ACC112 (cell line): ENCODE data around the gene ZNF628.

Experiments
- H2AFZ ChIP-seq: fragments of 200-600 bp; sonication (generic); one replicate; pipeline ENCODE4 v1.6.0; 2017; ENCODE audit warnings: antibody characterized with exemption, low read length; ENCODE audit not compliant: unreplicated experiment
- H3K27ac ChIP-seq: fragments of 200-600 bp; sonication (generic); 2 replicates; pipeline ENCODE4 v1.5.1; 2014; ENCODE audit warnings: low read depth, mild to moderate bottlenecking, antibody characterized with exemption, low read length, moderate library complexity
- H3K27me3 ChIP-seq: fragments of 200-600 bp; sonication (generic); 2 replicates; pipeline ENCODE4 v1.6.1; 2014; ENCODE audit warnings: mild to moderate bottlenecking, antibody characterized with exemption, low read length, moderate library complexity, mixed read lengths; ENCODE audit not compliant: insufficient read depth
- H3K36me3 ChIP-seq: fragments of 200-600 bp; sonication (generic); 2 replicates; pipeline ENCODE4 v1.6.1; 2016; ENCODE audit warnings: mild to moderate bottlenecking, antibody characterized with exemption, low read length, moderate library complexity, mixed read lengths; ENCODE audit not compliant: insufficient read depth
- H3K4me1 ChIP-seq: fragments of 200-600 bp; sonication (generic); one replicate; pipeline ENCODE4 v1.6.1; 2016; ENCODE audit warnings: low read length, mixed read lengths; ENCODE audit not compliant: insufficient read depth, unreplicated experiment, control insufficient read depth
- H3K4me3 ChIP-seq: fragments of 200-600 bp; sonication (generic); 2 replicates; pipeline ENCODE4 v1.5.1; 2014; ENCODE audit warnings: mild to moderate bottlenecking, low read depth, low read length
- H3K79me2 ChIP-seq: fragments of 200-600 bp; sonication (generic); one replicate; pipeline ENCODE4 v1.6.0; 2016; ENCODE audit warnings: low read length; ENCODE audit not compliant: control insufficient read depth, unreplicated experiment, insufficient read depth

Gene ZNF628

GRCh38 chr19:55486043-55486970 lies 9.9 kb downstream of the ZNF628 start:
- H3K4me3 ChIP-seq = peak overlapping the region; percentile 83
- no peaks in the 10 kb centered on the region for H3K27me3 ChIP-seq
- H3K36me3 ChIP-seq = no peaks in the 10 kb centered on the region
- peaks cover 28% of the 10 kb centered on the region for H3K4me1 ChIP-seq
- H3K79me2 ChIP-seq = peaks cover 5% of the 10 kb centered on the region
- H2AFZ ChIP-seq = no peak overlapping the region
- peak overlapping the region; percentile 87 for H3K27ac ChIP-seq

DNA sequence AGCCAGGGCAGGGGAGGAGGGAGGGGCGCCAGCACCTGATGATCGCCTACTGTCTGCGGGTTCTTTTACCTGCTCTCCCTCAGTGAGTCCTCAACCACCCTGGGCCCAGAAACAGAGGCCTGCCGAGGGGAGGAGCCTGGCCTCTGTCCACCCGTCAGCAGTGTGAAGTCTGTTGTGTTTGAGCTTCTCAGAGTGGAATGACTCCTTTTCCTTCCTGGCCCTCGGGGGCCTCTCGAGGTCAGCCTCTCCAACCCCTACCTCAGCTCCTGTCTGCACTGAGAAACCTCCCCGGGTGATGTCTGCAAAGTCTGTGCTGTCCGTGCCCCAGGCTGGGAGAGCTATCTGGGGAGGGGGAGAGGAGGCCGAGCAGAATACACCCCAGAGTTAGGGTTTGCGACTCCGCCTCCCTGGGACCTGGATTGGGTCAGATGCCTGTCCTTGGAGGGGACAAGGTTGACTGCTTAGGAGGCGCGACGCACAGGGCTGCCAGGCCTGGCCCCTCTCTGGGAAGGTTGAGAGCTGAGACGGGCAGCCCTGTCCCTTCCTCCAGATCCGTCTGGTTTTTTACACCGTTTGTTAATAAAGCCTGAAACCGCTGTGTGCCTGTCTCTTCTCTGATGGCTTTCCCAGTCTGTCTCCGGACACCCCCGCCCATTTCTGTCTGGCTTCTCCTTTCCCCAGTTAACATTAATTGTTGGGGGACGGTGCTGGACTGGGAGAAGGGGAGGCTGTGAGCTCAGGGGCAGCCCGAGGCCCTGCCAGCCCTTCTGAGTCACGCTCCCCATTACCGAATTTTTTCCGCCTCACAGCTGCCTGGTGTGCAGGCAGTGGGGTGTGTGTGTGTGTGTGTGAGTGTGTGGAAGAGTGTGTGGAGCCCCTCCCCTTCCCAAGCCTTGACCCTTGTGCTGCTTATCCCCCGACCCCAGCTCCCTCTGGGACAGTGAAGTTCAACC lies 10.8 kb downstream of the ZNF628 start:
- peaks cover 28% of the 10 kb centered on the region for H3K4me1 ChIP-seq
- H3K27ac ChIP-seq = peak overlapping the region; percentile 87
- no peaks in the 10 kb centered on the region for H3K36me3 ChIP-seq
- no peak overlapping the region for H2AFZ ChIP-seq
- H3K4me3 ChIP-seq = peak overlapping the region; percentile 83
- no peaks in the 10 kb centered on the region for H3K27me3 ChIP-seq
- H3K79me2 ChIP-seq = peaks cover 5% of the 10 kb centered on the region

- peak within 1 kb of the TSS; percentile 87 for H3K27ac ChIP-seq
- H3K4me3 ChIP-seq = peak within 1 kb of the TSS; percentile 83
- H3K79me2 ChIP-seq = peaks cover 5% of the 10 kb centered on the region
- H3K27me3 ChIP-seq = no peaks in the 10 kb centered on the region
- H3K4me1 ChIP-seq = peaks cover 31% of the 10 kb centered on the region
- no peaks in the 10 kb centered on the region for H3K36me3 ChIP-seq
- H2AFZ ChIP-seq = no peak within 1 kb of the TSS
Measured at GRCh38 chr19:55487924-55488687, 11.7 kb downstream of the ZNF628 start, which contains the start of gene SSC5D. TSS of gene SSC5D (plus strand) at chr19:55488436. CDS start at chr19:55488590, 154 bp downstream.

GRCh38 chr19:55488986-55489710 lies 12.7 kb downstream of the ZNF628 start:
- Histone ChIP-seq H3K27ac (no peak overlapping the region), H3K4me1 (peaks cover 40% of the 10 kb centered on the region), H3K4me3 (no peak overlapping the region), H3K36me3 (no peaks in the 10 kb centered on the region), H2AFZ (no peak overlapping the region), H3K79me2 (peaks cover 5% of the 10 kb centered on the region), H3K27me3 (no peaks in the 10 kb centered on the region)

GRCh38 chr19:55489711-55490477 lies 13.5 kb downstream of the ZNF628 start:
- H3K27ac ChIP-seq = no peak overlapping the region
- H3K36me3 ChIP-seq = no peaks in the 10 kb centered on the region
- no peak overlapping the region for H3K4me3 ChIP-seq
- no peaks in the 10 kb centered on the region for H3K27me3 ChIP-seq
- H2AFZ ChIP-seq = no peak overlapping the region
- H3K79me2 ChIP-seq = peaks cover 8% of the 10 kb centered on the region
- peaks cover 42% of the 10 kb centered on the region for H3K4me1 ChIP-seq

DNA sequence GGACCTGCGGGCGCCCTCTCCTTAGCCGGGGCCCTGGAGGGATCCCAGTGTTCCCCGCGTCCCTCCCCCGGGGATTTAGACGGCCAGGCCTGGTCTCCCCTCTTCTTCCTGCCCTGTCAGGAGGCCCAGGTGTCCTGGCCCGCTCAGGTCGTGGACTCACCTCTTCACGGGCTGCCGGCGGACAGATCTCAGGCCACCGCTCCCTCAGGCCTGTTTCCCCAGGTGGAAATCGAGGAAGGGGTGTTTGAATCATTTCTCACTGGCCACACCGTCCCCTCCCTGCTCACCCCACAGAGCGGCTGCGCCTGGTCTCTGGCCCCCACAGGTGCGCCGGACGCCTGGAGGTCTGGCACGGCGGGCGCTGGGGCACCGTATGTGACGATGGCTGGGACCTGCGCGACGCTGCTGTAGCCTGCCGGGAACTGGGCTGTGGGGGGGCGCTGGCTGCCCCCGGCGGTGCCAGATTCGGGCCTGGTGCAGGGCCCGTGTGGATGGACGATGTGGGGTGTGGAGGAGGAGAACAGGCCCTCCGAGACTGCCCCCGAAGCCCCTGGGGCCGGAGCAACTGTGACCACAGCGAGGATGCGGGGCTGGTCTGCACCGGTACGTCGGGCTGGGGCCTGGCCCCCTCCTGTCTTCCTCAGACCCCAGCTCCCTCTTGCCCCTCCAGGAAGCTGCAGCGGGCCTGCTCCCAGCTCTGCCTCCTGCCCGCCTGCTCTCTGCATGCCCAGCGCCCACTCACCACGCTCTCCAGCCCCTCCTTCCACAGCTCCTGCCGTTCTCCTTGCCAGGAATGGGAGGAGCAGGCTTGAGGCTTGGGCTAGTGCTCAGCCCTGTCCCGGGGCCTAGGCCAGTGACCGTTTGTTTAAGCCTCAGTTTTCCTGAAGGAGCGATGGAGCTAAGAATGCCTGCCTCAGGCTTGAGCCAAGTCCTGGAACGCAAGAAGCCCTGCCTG lies 14.3 kb downstream of the ZNF628 start:
- Histone ChIP-seq H3K4me3 (no peak overlapping the region), H3K36me3 (no peaks in the 10 kb centered on the region), H3K27me3 (no peaks in the 10 kb centered on the region), H3K27ac (no peak overlapping the region), H2AFZ (no peak overlapping the region), H3K79me2 (peaks cover 9% of the 10 kb centered on the region), H3K4me1 (peaks cover 42% of the 10 kb centered on the region)

- Histone ChIP-seq H3K27ac (no peak overlapping the region), H2AFZ (no peak overlapping the region), H3K4me1 (peaks cover 32% of the 10 kb centered on the region), H3K4me3 (no peak overlapping the region), H3K36me3 (no peaks in the 10 kb centered on the region), H3K79me2 (peaks cover 8% of the 10 kb centered on the region), H3K27me3 (no peaks in the 10 kb centered on the region)
Measured at GRCh38 chr19:55491546-55492360, 15.3 kb downstream of the ZNF628 start.

- H3K36me3 ChIP-seq = no peaks in the 10 kb centered on the region
- no peak overlapping the region for H2AFZ ChIP-seq
- no peak overlapping the region for H3K27ac ChIP-seq
- no peaks in the 10 kb centered on the region for H3K27me3 ChIP-seq
- H3K79me2 ChIP-seq = peaks cover 8% of the 10 kb centered on the region
- peaks cover 25% of the 10 kb centered on the region for H3K4me1 ChIP-seq
- no peak overlapping the region for H3K4me3 ChIP-seq
Measured at GRCh38 chr19:55492362-55492944, 16.0 kb downstream of the ZNF628 start.
